GM23338 (cell line): ENCODE measurements around the gene ARID4B. TPM values are rescaled to one million over a fixed set of nuclear protein-coding genes. Genes with fewer than 3 reads are reported as not detected.

ENCODE experiments used
- EZH2phosphoT487 ChIP-seq: fragments of 200-600 bp; sonication (generic); IDR thresholded peaks from one replicate; pipeline ENCODE4 v1.8.1; 2018; ENCODE audit warnings: antibody characterized with exemption; ENCODE audit not compliant: unreplicated experiment
- JUNB ChIP-seq: IDR thresholded peaks from one replicate; pipeline ENCODE4 v1.6.1; 2016; ENCODE audit warnings: antibody characterized with exemption; ENCODE audit not compliant: unreplicated experiment
- NANOG ChIP-seq: IDR thresholded peaks from 2 replicates; pipeline ENCODE4 v1.6.1; 2016; ENCODE audit warnings: antibody characterized with exemption, borderline replicate concordance
- POLR2AphosphoS5 ChIP-seq: IDR thresholded peaks from 2 replicates; pipeline ENCODE4 v1.6.1; 2016; ENCODE audit warnings: antibody characterized with exemption, low read depth
- ZNF114 ChIP-seq: fragments of 250-450 bp; sonication (Bioruptor Pico); IDR thresholded peaks from 2 replicates; pipeline ENCODE4 v1.5.0; 2020; ENCODE audit warnings: mild to moderate bottlenecking, moderate library complexity
- ZNF331 ChIP-seq: fragments of 250-450 bp; sonication (Bioruptor Pico); IDR thresholded peaks from 2 replicates; pipeline ENCODE4 v1.5.0; 2020; ENCODE audit warnings: low read depth, mild to moderate bottlenecking, moderate library complexity
- polyA plus RNA-seq: library from polyadenylated mRNA; unstranded; fragments of >200 nt; fragmentation: Nextera tagmentation; extraction: Ambion mirVana; gene quantifications from 2 replicates; pipeline ENCODE4 v1.2.1, GENCODE V29; 2016
- total RNA-seq: library from RNA; depleted of rRNA; stranded (reverse); fragments of >200 nt; shearing (Covaris generic); gene quantifications from 2 replicates; pipeline ENCODE4 v1.2.3, GENCODE V29; 2014
- TF ChIP-seq, protein P1 (sequence below): fragments of 250-450 bp; sonication (Bioruptor Pico); IDR thresholded peaks from 2 replicates; pipeline ENCODE4 v1.5.0; 2020; ENCODE audit warnings: mild to moderate bottlenecking, moderate library complexity
- TF ChIP-seq, protein P2 (sequence below): IDR thresholded peaks from 2 replicates; pipeline ENCODE4 v1.6.1; 2016; ENCODE audit warnings: antibody characterized with exemption
- TF ChIP-seq, protein P3 (sequence below), 2 experiments: fragments of 200-600 bp in 1 of 2; sonication (generic) in 1 of 2; conservative IDR thresholded peaks; 2 replicates each; pipeline versions ENCODE4 v1.5.1 to v1.6.1; 2016 to 2017; ENCODE audit warnings: antibody characterized with exemption in 2 of 2, low read depth in 2 of 2, mild to moderate bottlenecking in 2 of 2, moderate library complexity in 1 of 2
- TF ChIP-seq, protein P4 (sequence below): IDR thresholded peaks from one replicate; pipeline ENCODE4 v1.6.1; 2018; ENCODE audit warnings: antibody characterized with exemption; ENCODE audit not compliant: unreplicated experiment

ARID4B gene
- total and polyA plus RNA-seq, 2 experiments from 2014 or later, result 25.1 to 59.8 TPM

DNA sequence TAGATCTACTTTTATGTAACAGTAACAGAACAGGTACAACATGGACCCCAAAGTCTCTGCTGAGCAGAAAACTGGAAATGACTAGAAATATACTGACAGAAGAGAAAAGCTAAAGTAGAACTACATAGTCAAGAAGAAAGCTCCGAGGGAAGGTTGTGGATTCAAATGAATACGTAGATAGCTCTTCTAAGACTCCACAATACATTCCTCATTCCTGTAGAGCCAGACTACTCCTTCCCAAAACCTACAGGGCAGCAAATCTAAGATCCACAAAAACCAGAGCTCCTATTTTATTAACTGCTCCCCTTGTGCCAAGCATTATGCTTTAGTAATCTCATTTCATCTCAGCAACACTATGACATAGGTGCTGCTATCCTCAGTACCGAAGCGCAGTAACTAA is 35.2 kb downstream of the ARID4B start (continued):
- TF ChIP-seq, protein P1, sequence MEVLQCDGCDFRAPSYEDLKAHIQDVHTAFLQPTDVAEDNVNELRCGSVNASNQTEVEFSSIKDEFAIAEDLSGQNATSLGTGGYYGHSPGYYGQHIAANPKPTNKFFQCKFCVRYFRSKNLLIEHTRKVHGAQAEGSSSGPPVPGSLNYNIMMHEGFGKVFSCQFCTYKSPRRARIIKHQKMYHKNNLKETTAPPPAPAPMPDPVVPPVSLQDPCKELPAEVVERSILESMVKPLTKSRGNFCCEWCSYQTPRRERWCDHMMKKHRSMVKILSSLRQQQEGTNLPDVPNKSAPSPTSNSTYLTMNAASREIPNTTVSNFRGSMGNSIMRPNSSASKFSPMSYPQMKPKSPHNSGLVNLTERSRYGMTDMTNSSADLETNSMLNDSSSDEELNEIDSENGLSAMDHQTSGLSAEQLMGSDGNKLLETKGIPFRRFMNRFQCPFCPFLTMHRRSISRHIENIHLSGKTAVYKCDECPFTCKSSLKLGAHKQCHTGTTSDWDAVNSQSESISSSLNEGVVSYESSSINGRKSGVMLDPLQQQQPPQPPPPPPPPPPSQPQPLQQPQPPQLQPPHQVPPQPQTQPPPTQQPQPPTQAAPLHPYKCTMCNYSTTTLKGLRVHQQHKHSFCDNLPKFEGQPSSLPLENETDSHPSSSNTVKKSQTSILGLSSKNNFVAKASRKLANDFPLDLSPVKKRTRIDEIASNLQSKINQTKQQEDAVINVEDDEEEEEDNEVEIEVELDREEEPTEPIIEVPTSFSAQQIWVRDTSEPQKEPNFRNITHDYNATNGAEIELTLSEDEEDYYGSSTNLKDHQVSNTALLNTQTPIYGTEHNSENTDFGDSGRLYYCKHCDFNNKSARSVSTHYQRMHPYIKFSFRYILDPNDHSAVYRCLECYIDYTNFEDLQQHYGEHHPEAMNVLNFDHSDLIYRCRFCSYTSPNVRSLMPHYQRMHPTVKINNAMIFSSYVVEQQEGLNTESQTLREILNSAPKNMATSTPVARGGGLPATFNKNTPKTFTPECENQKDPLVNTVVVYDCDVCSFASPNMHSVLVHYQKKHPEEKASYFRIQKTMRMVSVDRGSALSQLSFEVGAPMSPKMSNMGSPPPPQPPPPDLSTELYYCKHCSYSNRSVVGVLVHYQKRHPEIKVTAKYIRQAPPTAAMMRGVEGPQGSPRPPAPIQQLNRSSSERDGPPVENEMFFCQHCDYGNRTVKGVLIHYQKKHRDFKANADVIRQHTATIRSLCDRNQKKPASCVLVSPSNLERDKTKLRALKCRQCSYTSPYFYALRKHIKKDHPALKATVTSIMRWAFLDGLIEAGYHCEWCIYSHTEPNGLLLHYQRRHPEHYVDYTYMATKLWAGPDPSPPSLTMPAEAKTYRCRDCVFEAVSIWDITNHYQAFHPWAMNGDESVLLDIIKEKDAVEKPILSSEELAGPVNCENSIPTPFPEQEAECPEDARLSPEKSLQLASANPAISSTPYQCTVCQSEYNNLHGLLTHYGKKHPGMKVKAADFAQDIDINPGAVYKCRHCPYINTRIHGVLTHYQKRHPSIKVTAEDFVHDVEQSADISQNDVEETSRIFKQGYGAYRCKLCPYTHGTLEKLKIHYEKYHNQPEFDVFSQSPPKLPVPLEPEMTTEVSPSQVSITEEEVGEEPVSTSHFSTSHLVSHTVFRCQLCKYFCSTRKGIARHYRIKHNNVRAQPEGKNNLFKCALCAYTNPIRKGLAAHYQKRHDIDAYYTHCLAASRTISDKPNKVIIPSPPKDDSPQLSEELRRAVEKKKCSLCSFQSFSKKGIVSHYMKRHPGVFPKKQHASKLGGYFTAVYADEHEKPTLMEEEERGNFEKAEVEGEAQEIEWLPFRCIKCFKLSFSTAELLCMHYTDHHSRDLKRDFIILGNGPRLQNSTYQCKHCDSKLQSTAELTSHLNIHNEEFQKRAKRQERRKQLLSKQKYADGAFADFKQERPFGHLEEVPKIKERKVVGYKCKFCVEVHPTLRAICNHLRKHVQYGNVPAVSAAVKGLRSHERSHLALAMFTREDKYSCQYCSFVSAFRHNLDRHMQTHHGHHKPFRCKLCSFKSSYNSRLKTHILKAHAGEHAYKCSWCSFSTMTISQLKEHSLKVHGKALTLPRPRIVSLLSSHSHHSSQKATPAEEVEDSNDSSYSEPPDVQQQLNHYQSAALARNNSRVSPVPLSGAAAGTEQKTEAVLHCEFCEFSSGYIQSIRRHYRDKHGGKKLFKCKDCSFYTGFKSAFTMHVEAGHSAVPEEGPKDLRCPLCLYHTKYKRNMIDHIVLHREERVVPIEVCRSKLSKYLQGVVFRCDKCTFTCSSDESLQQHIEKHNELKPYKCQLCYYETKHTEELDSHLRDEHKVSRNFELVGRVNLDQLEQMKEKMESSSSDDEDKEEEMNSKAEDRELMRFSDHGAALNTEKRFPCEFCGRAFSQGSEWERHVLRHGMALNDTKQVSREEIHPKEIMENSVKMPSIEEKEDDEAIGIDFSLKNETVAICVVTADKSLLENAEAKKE (CRISPR knock-in tag), result no peak
- no peak for TF ChIP-seq EZH2phosphoT487
- no peak for TF ChIP-seq ZNF114 (CRISPR knock-in tag)
- TF ChIP-seq POLR2AphosphoS5, result no peak
- TF ChIP-seq, protein P2, sequence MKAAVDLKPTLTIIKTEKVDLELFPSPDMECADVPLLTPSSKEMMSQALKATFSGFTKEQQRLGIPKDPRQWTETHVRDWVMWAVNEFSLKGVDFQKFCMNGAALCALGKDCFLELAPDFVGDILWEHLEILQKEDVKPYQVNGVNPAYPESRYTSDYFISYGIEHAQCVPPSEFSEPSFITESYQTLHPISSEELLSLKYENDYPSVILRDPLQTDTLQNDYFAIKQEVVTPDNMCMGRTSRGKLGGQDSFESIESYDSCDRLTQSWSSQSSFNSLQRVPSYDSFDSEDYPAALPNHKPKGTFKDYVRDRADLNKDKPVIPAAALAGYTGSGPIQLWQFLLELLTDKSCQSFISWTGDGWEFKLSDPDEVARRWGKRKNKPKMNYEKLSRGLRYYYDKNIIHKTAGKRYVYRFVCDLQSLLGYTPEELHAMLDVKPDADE, result no peak
- no peak for TF ChIP-seq ZNF331 (CRISPR knock-in tag)
- no peak for TF ChIP-seq NANOG
- TF ChIP-seq, protein P3, sequence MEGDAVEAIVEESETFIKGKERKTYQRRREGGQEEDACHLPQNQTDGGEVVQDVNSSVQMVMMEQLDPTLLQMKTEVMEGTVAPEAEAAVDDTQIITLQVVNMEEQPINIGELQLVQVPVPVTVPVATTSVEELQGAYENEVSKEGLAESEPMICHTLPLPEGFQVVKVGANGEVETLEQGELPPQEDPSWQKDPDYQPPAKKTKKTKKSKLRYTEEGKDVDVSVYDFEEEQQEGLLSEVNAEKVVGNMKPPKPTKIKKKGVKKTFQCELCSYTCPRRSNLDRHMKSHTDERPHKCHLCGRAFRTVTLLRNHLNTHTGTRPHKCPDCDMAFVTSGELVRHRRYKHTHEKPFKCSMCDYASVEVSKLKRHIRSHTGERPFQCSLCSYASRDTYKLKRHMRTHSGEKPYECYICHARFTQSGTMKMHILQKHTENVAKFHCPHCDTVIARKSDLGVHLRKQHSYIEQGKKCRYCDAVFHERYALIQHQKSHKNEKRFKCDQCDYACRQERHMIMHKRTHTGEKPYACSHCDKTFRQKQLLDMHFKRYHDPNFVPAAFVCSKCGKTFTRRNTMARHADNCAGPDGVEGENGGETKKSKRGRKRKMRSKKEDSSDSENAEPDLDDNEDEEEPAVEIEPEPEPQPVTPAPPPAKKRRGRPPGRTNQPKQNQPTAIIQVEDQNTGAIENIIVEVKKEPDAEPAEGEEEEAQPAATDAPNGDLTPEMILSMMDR (conservative IDR thresholded peaks at IDR 0.05; ENCODE audit: low read depth in 2 of 2), result no peak
- no peak for TF ChIP-seq JUNB
- TF ChIP-seq, protein P4, sequence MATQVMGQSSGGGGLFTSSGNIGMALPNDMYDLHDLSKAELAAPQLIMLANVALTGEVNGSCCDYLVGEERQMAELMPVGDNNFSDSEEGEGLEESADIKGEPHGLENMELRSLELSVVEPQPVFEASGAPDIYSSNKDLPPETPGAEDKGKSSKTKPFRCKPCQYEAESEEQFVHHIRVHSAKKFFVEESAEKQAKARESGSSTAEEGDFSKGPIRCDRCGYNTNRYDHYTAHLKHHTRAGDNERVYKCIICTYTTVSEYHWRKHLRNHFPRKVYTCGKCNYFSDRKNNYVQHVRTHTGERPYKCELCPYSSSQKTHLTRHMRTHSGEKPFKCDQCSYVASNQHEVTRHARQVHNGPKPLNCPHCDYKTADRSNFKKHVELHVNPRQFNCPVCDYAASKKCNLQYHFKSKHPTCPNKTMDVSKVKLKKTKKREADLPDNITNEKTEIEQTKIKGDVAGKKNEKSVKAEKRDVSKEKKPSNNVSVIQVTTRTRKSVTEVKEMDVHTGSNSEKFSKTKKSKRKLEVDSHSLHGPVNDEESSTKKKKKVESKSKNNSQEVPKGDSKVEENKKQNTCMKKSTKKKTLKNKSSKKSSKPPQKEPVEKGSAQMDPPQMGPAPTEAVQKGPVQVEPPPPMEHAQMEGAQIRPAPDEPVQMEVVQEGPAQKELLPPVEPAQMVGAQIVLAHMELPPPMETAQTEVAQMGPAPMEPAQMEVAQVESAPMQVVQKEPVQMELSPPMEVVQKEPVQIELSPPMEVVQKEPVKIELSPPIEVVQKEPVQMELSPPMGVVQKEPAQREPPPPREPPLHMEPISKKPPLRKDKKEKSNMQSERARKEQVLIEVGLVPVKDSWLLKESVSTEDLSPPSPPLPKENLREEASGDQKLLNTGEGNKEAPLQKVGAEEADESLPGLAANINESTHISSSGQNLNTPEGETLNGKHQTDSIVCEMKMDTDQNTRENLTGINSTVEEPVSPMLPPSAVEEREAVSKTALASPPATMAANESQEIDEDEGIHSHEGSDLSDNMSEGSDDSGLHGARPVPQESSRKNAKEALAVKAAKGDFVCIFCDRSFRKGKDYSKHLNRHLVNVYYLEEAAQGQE, result no peak
